Fibroblast of skin of right quadriceps (primary cell): ENCODE results near the gene STARD10.

Experiments used
- DNase-seq: peaks from one replicate; pipeline ENCODE4 v3.0.0-alpha.2; 2013

The STARD10 gene

GRCh38 chr11:72722050-72722748 is 71.6 kb downstream of the STARD10 start:
- peak; percentile 90 for DNase-seq

DNA sequence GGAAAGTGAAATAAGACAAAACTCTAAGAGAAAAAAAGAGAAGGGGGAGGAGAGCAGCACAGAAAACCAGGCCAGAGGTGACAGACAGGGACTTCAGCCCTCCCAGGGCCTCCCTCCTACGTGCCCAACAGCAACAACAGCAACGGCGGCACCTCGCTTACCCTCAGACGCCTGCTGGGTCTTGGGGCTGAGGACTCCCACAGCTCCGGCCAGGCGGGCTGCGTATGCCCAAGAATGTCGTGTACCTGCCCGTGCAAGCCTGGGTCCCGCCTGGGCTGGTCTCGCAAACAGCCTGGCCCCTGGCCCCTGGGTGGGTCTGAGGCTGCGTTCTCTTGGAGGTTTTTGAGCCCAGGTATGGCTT is 72.2 kb downstream of the STARD10 start:
- no peak for DNase-seq

DNA sequence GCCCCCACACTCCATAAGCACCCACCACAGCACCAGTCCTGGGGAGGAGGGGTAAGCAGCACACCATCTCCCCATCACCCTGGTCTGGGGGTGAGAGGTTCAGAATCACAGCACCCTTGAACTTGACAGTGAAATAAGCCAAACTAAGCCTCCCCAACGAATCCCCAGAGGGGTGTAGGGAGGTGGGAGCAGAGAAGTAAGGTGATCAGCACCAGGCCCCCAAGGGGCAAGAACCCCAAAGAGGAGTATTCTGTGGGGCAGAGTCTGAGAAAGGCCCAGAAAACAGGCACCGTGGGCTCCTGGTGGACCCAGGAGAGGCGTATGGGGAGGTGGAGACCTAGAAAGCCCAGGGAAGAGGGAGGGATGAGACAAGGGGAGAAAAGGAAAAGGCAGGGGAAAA is 72.6 kb downstream of the STARD10 start:
- DNase-seq: no peak

DNA sequence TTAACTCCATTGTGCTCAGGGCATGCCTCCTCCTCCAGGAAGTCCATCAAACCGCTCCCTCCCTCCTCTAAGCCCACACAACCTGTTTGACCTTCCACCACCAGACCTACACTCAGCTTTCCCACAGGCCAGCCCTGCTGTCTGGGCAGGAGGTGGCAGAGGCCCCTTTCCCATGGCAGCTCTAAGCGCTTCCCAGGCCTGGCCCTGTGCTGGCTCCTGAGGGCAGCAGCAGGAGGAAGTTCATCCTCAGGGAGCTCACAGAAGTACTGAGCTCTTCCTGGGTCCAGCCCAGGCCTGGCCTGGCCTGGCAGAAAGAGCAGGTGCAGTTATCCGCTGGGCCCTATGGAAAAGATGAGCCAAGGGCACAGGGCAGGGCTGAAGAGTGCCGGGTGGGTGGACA is 73.1 kb downstream of the STARD10 start:
- no peak for DNase-seq

- no peak for DNase-seq
These were observed 73.8 kb downstream of the STARD10 start for GRCh38 chr11:72720047-72720446.

DNA sequence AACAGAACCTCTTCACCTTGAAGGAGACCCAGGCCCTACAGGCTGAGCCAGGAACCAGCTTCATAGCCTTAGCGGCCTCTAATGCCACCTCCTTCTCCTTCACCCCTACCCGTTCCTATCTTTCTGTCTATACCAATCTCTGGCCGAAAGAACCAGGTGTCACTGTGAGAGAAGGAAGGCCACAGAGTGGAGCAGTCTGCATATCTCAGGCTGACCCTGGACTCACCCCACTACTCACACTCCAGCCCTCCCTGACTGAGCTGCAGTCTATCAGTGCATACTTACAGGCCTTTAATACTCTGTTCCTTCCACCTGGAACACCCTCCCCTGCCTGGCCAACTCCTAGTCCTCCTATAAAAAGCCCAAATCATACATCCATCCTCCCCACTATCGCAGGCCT is 74.3 kb downstream of the STARD10 start:
- no peak for DNase-seq

- no peak for DNase-seq
These were observed 74.7 kb downstream of the STARD10 start for GRCh38 chr11:72719144-72719543.

DNA sequence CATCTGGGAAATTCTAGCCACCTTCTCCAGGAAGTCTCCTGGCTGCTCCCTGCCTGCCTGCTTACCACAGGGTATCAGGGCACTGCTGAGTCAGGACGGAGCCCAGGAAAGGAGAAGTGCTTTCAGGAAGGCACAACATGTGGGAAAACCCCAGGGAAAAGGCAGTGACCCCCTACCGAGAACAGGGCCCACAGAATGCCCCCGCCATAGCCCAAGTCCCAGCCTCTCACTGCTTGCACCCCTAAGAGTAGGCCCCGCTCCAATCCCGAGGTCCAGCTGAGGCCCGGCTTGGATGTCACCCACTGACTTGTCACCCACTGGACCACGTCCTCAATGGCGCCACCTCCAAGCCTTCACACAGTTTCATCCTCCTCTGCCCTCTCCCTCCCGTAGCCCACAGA is 75.7 kb downstream of the STARD10 start:
- DNase-seq: no peak

DNA sequence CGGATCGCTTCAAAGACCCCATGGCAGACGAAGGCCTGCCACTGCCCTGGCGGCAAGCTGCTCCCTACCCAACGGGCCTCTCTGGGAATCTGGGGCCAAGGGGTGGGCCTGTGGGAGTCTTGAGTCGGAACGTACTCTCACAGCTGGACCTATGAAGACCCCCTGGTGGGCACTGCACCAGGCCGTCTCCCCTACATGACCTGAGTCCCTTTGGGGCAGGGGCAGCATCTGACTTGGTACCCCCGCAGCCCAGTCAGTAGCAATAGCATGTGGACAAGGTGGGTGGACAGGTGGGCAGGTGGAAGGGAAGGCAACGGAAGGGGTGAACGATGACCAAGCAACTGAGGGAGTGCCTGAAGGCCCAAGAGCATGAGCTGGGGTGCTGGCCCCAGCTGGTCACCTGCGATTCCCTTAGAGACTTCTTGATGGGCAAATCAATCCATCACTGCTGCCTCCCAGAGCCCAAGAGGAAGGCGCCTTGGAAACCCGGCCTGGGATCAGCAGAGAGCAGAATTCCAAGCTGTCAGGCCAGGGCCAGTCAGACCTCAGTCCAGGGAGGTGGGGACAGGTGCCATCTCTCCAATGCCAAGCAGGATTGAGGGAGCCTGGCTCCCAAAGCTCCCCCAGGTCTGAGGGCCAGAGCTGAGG is 76.9 kb downstream of the STARD10 start:
- DNase-seq: no peak

DNA sequence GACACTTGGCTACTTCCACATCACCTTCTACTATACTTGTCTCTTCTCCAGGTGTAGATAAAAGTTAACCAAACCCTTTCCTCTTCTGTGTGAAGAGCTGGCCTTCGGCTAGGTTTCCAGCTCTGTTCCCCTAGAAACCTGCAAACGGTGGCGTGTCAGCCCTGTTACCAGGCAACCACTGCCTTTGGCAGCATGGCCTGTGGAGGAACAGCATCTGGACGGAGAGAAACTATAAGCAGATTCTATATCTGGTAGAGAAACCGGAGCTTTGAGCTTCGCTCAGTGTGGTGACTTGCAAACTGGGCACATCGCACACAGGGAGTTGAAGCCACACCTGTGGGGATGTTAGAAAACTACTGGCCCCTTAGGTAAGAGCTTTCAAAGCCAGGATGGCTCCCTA is 77.6 kb downstream of the STARD10 start:
- DNase-seq: no peak

DNA sequence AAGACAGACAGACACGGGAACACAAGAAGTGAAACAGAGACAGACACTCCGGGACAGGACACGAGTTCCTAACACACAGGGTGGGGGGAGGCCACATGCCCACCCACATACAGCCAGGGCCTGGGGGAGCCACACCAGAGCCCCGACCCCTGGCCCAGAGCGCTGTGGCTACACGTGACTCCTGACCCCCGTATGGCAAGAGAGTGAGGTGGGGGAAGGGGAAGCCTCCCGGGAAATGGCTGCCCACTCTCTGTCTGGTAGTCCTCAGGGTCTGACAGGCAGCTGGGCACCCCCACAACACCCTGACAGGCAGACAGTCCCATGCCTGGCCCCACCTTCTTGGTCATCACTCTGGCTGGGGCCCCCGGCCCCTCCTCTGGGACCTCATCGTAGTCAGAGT is 81.0 kb downstream of the STARD10 start:
- no peak for DNase-seq

- DNase-seq: no peak
These were observed 81.6 kb downstream of the STARD10 start for GRCh38 chr11:72712168-72712751.

GRCh38 chr11:72711141-72711540 is 82.7 kb downstream of the STARD10 start:
- DNase-seq: no peak

DNA sequence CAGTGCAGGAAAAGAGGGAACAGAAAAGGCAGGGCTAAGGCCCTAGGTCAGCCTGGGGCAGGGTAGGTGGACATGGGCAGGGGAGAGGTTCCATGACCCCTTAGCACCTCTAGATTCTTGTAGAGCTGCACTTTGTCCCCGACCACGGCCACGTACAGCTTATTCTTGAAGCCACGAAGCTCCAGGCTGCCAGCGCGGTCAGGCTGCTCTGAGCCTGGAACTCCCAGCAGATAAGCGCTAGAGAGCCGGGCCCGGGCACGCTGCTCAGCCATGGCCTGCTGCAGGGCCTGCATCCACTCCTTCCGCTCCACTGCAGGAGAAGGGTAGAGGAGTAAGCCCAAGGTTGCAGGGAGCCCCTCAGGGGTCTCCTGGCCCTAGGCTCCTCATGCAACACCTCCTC is 83.6 kb downstream of the STARD10 start:
- DNase-seq: no peak

DNA sequence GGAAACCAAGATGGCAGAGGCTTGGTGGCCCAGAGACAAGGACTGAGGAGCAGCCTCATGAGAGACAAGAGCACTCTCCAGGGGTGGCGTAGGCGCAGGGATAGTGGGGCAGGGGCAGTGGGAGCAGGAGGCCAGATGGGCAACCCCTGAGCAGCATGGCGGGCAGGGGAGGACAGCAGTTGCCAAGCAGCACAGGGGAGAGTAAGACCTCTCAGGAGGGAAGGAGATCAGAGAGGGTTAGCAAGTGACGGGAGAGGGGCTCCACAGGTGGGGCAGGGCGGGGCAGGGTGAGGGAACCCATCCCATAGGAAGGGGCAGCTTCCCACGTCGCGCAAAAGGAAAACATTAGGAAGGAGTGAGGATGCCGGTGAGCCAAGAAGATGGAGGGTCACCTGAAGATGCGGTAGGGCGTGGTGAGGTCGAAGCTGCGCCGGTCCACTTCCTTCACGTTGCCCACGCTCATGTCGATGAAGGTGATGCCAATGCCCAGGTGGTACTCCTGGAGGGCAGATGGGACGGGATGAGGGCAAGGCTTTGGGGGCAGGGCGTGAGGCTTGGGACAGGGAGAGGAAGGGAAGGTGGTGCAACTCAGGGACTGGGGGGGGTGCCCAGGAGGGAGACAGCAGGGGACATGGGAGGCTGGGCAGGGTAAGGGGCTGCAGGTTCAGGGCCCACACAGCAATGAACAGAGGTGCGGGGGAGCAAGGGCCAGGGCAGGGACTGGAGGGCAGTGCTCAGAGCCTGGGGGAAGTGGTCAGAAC is 84.2 kb downstream of the STARD10 start:
- no peak for DNase-seq

DNA sequence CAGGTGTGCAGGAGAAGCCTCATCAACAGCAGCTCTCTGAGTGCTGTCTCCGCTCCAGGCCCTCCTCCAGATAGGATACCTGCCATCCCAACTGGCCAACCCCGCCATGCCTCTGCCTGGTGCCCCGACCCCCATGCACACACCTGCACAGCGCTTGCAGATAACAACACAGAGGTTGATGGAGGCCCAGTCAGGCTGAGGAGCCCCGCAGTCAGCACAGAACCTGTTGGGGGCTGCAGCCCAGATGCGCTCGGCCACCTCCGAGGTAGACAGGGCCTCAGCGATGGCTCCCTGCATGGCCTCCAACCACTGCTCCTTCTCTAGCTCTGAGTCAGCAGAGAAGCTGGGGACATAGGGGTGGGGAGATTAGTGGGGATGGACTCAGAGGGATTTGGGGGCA is 86.8 kb downstream of the STARD10 start:
- DNase-seq: no peak

- DNase-seq: no peak
These were observed 87.3 kb downstream of the STARD10 start for GRCh38 chr11:72706579-72706978.

GRCh38 chr11:72705442-72706365 is 88.1 kb downstream of the STARD10 start:
- no peak for DNase-seq

DNA sequence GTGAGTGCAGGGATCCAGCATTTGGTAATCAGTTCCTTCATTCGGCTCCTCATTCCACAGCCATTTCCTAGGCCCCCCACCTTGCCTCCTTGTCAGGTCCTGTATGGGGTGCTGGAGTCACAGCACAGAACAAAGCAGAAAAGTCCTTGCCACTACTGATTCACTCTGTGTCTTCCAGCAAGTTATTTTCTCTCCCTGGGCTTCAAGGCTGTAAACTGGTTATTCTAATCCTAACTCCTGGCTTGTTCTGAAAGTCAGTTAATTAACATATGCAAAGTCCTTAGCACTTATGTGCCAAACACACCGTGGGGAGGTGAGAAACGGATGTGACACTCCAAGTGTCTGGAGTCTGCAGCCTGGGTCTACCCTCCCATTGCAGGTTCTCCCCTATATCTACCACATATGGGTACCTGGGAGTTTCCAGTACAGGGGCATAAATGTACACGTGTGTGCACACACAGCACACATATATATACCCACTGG is 89.0 kb downstream of the STARD10 start:
- no peak for DNase-seq
